Stimulated activated CD4-positive, alpha-beta T cell treated with anti-CD3 and anti-CD28 coated beads, Interleukin-15, amount 100 ng/mL, for 48 hours (primary cell): Measurements from ENCODE around the gene GALNT17.

Source experiments
- DNase-seq, 2 donors: peaks; one replicate each; pipeline ENCODE4 v3.0.0-alpha.2; 2020; ENCODE audit warnings: low read depth in 2 of 2

The GALNT17 gene

DNA sequence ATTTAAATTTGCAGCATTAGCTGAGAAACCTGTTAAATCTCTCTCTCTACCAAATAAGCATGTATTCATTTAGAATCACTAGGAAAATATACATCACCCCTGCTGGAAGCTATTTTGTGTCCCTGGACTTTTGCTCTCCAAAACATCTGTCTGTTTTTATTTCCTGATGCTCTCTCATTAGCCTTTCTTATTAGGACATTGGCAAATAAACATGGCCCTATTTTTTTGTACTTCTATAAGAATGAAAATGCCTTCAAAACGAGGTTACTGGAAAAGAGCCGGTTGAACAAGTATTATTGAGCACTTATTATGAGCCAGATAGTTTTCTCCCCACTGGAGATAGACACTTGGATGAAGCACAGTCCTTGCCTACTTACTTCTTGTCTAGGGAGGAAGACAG is 206.9 kb downstream of the GALNT17 start:
- DNase-seq: no peak

DNA sequence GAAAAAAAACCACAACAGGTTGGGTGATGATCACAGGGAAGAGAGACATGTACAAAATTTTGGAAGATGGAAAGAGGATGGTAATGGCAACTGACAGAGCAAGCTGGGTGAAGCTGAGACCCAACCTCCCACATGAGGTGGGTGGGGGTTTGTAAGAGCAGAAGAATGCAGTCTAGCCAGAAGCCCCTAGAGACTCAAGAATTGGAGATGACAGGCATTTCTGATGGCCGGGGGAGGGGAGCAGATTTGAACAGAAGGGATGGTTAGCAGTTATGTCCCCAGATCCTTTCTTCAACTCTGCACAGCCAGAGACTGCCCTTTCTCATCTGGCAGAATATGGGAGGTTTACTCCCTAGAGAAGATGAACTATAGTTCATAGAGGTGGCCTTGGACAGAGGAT is 208.0 kb downstream of the GALNT17 start:
- no peak for DNase-seq

DNA sequence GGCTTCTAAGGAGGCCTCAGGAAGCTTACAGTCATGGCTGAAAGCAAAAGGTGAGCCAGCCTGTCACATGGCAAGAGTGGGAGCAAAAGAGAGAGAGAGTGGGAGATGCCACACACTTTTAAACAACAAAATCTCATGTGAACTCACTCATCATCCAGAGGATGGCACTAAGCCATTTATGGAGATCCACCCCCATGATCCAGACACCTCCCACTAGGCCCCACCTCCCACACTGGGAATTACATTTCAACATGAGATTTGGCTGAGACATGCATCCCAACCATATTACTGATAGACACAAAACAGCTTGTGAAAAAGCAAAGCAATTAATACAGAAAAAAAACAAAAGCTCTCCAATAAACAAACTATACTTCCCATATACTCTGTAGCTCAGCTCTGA is 210.3 kb downstream of the GALNT17 start:
- no peak for DNase-seq

DNA sequence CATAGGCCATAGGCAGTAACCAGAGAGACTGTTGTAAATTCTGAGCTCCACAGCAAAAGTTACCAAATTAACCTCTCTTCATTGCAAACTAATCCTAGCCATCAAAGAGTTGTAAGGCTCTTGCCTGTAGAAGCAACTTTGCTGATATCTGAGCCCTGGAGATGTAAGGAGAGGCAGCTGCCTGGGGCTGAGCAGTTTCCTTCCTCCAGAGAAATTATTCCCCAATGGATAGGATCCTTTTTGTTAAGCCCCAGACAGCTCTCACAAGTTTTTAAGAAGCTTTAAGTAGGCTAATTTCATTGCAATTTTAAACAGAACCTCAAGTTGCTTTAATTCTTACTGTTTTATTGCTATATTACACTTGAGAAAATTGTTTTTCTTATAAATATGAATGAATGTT is 211.1 kb downstream of the GALNT17 start:
- DNase-seq: no peak

DNA sequence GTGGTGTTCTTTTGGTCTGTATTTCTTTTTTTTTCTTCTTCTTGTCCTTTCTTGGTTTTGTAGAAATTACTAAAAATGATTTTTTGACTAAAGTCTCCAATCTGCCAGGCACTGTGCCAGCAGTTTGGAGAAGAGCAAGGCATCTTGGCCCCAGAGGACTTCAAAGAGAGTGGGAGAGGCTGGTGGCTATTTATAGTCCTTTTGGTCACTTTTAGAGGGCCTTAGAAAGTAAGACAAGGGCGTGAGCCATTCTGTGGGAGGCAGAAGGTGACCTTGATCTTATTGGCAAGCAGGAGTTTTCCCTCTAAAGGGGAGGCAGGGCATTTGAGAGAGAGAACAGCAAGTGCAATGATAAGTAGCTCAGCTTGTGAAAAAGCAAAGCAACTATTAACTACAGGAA is 211.9 kb downstream of the GALNT17 start:
- DNase-seq: no peak

DNA sequence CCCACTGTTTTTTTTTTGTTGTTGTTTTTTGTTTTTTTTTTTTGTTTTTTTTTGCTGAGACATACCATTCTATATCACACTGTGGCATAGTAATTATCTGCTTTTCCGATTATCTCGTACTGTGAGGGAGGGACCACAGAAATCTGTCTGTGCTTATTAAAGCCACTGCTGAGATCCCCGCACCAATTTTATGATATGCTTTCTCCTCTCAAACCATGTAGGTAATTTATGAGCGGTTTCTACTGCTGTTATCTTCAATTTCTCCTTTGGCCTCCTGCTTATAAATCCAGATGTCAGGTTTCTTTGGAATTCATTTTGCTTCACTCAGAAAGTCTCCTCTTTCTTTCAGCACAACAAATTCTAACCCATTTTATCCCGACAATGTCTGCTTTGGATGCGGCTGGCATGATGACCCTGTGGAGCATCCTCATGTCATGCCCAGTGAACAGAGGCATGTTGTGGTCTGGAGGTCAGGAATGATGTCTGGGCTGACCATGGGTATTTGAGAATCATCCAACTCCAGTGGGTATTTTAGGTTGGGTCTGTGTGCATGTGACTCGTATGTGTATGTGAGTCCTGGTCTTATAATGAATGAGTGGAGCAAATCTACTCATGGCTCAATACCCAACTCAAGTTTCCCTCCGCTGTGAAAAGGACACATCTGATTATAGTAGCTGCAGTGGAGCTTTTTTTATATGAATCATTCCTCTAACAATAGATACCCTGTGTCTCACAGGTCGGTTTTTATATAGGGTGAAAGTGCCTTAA is 213.4 kb downstream of the GALNT17 start:
- DNase-seq: no peak

DNA sequence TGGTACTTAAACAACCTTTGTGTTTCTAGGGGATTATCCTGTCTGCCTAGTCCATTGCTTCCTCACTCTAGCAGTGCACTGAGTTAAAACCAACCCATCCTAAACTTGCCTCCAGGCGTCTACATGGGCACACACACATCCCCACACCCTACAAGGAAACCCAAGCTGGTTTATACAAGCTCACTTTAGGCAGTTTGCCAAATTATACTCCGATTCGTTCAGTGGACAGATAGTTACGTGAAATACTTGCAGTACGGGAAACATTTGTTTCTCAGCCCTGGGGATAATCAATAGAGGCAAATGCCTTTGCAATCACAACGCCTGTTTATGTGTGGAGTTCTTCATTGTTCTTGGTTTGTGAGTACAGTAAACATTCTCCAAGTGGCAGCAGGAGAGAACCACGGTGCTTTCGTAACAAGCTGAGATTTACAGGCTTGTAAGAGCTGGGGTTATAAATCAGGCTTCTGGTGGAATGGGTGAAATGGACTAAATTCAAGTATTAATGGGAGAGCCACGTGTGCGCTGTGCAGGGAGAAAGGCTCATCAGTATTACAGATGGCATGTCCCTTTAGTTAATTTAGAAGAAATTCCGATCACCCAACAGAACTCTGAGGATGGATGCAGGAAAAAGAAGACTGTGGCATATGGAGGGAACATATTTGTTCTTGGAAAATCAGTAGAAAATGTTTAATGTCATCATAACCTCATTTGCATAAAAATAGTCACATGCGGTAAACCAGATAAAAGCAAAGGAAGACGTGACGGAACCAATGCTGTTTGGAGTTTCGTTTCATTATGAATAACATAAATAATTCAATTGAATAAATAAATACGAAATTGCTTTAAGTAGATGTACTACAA is 217.1 kb downstream of the GALNT17 start:
- DNase-seq: no peak

DNA sequence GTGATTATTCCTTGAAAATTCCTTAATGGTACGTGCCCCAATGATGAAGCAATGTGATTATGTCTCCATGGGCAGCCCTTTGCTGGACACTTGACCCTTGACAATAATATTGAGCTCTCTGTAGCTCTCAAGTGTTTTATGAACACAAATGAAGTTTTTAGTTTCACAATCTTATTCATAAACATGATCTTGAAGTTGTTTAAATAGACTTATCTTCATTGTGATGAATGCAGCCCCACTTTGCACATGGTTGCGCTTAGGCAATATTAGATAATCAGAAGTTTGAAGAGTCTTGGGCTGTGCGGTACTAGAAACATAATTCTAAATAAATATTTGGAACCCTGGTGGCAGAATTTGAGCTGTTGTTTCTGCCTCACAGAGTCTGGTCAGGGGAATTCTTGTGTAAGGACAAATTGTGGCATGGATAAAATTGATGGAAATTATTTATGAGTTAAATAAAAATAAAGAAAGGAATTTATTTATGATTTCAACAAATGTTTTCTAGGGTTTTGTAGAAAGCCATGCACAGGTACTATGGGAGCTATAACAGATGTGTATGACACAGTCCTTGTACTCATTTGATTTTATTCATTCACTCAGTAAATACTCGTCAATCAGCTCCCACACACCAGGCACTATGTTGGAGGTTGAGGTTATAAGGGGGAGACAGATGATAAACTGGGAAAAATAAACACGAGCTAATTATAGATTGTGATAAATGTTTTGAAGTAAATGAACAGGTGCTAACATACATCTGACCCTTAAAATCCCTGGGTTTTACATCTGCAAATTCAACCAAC is 217.9 kb downstream of the GALNT17 start:
- DNase-seq: no peak

DNA sequence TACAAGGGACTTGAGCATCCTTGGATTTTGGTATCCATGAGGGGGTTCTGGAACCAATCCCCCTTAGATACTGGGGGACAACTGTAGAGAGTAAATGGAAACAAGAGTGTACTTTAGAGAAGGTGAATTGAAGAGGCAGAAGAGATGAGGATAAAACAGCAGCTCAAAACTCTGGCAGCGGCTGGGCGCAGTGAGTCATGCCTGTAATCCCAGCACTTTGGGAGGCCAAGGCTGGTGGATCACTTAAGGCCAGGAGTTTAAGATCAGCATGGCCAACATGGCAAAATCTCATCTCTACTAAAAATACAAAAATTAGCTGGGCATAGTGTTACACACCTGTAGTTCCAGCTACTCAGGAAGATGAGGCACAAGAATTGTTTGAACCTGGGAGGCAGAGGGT is 218.7 kb downstream of the GALNT17 start:
- no peak for DNase-seq

DNA sequence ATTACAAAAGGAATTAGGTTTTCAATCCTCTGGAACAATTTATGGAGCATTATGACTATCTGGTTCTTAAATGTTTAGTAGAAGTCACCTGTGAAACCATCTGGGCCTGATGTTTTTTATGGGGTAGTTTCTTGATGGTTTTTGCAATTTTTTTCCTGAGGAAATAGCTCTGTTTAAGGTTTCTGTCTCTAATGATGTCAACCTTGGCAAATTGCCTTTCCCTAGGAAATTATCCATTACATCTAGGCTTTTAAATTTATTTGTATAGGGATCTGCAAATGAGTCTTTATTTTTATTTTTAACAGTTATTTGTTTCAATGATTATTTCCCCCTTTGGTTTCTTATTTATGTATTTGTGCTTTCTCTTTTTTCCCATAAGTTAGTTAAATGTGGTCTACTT is 222.8 kb downstream of the GALNT17 start:
- DNase-seq: no peak

DNA sequence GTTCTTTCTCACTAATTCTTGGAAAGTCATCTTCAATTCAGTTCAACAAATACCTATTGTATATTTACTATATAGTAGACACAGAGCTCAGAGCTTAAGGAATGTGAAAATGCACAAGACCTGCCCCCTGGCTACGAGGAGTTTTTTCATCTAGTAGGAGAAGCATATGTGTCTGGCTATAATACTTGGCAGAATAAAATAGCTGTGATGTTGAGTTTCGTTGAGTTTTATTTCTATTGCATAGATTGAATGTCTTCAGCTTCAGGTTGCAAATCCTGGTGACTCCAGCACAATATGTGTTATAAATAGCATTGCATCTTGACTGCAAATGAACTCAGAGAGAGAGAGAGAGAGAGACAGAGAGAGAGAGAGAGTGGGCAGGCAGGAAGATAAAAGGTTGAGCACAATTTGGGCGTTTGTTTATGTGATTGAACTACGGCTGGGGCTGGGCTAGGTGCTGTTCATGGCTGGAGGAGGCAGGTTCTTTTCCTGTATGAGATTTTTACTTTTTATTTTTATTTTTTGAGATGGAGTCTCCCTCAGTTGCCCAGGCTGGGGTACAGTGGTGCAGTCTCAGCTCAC is 229.6 kb downstream of the GALNT17 start:
- no peak for DNase-seq

DNA sequence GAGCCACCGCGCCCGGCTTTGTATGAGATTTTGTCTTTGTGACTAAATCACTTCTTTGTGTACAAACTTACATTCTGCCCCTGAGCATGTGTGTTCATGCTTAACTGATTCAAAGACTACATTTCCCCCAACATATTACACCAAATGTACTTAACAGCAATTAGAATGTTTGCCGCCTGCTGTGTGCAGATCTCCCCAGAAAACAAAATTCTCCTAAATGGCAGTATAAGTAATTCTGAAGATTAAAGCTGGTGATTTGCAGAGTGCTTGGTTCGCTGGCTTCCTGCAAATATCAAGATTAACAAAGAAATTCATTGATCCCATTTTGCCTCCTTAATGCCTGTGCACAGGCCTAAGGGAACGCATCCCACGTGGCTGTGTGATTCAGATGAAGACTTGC is 230.3 kb downstream of the GALNT17 start:
- DNase-seq: no peak

DNA sequence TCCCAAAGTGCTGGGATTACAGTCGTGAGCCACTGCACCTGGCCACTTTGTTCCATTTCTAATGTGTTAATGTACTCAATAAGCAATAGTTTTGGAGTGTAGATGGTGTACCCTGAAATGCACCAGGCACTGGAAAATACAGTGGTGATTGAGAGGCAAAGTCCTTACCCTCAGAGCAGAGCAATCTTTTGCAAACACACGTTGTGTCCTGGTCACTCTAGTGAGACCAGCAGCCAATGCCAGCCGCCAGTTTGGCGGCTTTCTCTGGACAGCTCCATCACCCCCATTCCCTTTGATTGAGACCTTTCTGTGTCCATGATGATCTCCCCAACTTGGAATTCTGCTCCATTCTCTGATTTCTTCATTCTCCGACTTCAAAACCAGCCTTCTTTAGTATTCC is 231.3 kb downstream of the GALNT17 start:
- no peak for DNase-seq

DNA sequence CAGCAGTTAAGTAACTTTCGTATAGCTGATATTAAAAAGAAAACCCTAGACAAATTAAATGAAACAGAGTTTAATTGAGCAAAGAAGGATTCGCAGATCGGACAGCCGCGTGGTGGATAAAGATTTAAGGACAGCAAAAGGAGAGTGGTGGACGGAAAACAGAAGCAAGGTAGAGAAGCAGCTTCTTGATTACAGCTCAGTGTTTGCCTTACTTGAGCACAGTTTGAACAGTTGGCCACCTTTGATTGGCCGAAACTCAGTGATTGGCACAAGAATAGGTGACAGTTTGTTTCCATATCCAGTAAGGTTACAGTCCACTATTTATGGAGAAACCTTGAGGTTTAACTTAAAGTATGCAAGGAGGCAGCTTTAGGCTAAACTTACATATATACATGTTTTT is 231.7 kb downstream of the GALNT17 start:
- DNase-seq: no peak

DNA sequence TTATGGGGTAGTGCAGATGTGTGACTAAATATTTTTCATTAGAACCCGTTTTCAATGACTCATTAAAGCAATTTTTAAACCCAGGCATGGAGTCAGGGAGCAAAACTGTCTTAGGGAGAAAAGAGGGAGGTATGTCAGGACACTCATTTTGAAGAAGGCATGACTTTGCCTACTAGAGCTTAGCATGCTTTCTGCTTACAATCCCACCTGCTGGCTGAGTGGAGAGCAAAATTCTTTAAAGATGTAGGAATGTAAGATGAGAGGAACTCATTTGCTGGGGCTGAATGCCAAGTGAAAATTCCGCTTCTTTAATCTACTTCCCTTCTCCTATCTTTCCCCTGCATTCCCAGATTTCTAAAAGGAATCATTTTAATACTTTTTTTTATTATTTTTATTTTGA is 232.6 kb downstream of the GALNT17 start:
- no peak for DNase-seq

DNA sequence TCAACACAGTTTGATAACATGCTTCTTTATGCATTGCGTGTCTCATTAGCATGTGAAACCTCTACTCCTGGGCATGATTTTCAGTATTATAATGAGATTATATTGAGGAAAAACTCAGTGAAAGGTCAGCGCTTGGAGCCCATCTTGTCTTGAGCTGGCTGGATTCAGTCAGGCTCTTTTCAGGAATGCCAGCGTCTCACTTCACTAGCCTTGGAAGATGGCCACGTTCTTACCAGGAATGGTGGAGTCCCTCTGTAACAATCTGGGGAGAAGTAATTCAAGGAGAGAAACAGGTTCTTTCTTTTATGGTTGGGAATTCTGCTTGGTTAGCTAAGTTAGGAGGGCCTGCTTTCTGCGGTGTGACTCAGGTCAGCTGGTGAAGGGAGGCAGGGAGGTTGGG is 241.0 kb downstream of the GALNT17 start:
- DNase-seq: no peak

DNA sequence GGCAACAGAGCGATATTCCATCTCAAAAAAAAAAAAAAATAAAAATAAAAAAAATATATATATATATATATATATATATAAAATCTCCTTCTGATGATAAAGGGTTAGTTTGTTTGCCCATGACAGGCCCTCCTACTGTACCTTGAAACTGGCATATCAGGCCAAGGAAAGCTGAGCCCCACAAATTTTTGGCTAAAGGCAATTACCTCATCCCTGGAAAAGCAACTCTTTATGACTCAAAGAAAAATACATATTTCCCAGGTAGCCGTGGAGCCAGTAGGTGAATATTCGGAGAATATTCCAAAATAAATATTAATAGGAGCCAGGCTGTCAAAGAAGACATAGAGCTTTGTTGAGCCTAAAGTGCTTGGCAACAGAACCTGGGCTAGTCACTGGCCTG is 245.1 kb downstream of the GALNT17 start:
- no peak for DNase-seq

DNA sequence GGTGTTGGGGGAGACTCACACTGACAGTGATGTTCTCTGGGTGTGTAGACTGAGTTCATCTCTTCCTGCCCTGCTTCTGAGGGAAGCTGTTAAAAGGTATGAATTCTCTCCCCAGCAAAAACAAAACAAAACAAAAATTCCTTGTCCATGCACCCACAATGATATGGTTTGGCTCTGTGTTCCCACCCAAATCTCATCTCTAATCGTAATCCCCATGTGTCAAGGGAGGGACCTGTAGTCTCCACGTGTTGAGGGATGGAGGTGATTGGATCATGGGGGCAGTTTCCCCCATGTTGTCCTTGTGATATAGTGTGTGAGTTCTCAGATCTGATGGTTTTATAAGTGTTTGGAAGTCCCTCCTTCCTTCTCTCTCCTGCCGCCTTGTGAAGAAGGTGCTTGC is 245.5 kb downstream of the GALNT17 start:
- no peak for DNase-seq

DNA sequence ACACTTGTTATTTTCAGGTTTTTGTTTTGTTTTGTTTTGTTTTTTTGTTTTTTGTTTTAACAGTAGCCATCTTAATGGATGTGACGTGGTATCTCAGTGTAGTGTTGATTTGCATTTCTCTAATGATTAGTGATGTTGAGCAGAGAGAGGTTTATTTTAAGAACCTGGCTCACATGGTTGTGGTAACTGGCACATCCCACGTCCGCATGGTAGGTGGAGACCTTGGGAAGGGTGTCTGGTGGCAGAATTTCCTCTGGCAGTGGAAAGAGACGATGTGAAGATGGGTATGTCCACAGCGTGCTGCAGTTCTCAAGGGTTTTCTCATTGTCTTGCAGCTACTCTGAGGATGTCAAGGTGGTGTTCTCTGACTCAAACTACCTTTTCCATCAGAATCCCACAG is 252.2 kb downstream of the GALNT17 start:
- no peak for DNase-seq

DNA sequence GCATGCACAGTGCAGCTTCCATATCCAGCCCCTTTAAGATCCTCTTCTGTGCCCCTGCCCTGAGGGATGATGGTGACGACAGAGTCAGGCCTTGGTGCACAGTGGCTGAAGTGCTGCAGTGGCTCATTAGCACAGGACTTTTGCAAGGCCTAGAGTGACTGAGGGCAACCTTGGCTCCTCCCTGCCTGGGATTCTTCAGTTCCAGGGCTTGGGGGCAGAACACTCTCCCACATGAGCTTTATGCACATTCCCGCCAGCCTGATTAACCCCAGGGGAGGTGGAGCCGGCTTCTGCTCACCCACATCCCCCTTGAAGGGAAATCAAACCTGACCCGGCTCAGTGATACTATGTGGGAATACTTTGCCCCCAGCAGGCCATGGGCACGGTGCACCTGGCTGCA is 253.4 kb downstream of the GALNT17 start:
- DNase-seq: no peak

DNA sequence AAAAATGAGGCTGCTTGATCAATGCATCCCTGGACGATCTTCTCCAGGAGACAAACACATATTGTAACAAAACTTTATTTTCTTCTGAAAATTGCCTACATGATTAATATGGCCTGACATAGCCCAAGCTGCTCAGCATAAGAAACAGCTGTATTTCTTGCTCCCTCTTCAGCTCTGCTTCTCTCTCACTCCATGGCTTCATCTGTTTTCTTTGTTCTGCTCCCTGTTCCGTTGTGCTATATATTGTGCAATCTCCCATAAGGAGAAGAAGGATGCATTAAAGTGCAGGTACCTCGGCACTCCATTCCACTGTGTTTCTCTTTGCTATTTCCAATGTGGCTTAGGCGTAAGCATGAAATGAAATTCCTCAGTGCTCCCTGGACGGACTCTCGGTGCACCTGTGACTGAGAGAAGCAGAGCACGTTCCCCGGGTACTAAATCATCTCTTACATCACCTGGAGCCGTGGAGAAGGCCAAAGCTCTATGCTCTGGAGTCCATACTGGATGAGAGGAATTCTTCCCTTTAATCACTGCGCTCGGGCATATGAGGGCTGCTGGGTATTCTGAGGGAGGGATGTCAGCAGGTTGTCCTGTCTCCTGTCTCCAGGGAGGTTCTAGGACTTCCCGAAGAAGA is 254.3 kb downstream of the GALNT17 start:
- DNase-seq: no peak

DNA sequence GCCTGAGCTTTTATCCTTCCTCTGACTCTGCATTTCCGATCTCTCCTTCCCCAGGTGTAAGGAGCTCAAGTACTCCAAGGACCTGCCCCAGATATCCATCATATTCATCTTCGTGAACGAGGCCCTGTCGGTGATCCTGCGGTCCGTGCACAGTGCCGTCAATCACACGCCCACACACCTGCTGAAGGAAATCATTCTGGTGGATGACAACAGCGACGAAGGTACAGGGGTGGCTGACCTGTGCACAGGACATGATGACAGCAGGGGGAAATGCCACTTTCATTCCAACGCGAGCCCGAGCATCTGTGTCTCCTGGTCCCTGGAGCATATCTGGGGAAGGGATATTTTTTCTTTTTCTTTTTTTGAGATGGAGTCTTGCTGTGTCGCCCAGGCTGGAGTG is 256.2 kb downstream of the GALNT17 start:
- no peak for DNase-seq
